IMR-90 (cell line): ENCODE results near the gene NR1H4. TPM values are rescaled to one million over a fixed set of nuclear protein-coding genes. Genes with fewer than 3 reads are reported as not detected.
A peak's percentile ranks its signal among the peaks of the same experiment; 100 is the strongest.

Source experiments
- ATAC-seq: fragments of 200-7000 bp; cut with Tn5 transposase; 2 replicates; pipeline ENCODE4 v1.9.1; 2020; ENCODE audit warnings: low read depth, mild to moderate bottlenecking, moderate library complexity
- BruUV-seq: library from RNA; stranded (reverse); fragments of 400-500 nt; replicated peaks from 2 replicates; lab custom pipeline; 2021; lab: Mats Ljungman, UMichigan
- CTCF ChIA-PET: fragments of 300-600 bp; formaldehyde crosslinking; extraction: SDS; loops from one replicate; lab custom pipeline; 2021; ENCODE audit warnings: antibody characterized with exemption; lab: Yijun Ruan, JAX
- POLR2A ChIA-PET: fragments of 300-600 bp; sonication (Branson Sonifier 250); formaldehyde crosslinking; loops from one replicate; lab custom pipeline; 2022; ENCODE audit warnings: antibody characterized with exemption; ENCODE audit not compliant: unreplicated experiment; lab: Charles Lee
- DNase-seq: peaks from one replicate; pipeline ENCODE4 v3.0.0; 2013
- H2AFZ ChIP-seq: replicated peaks from 2 replicates; pipeline ENCODE3; 2013; ENCODE audit warnings: low read length, mild to moderate bottlenecking; ENCODE audit not compliant: poor library complexity
- H2AK5ac ChIP-seq: 2 replicates; pipeline ENCODE4 v1.6.1; 2013; ENCODE audit warnings: low read depth, low read length, inconsistent platforms
- H2AK9ac ChIP-seq: replicated peaks from 2 replicates; pipeline ENCODE3; 2013; ENCODE audit warnings: mild to moderate bottlenecking, low read depth, low read length, moderate library complexity; ENCODE audit not compliant: poor library complexity
- H2BK120ac ChIP-seq: 2 replicates; pipeline ENCODE4 v1.6.1; 2013; ENCODE audit warnings: low read depth, low read length, inconsistent platforms
- H2BK15ac ChIP-seq: 3 replicates; pipeline ENCODE4 v1.6.1; 2013; ENCODE audit warnings: low read depth, low read length, inconsistent platforms
- H2BK20ac ChIP-seq: 2 replicates; pipeline ENCODE4 v1.6.1; 2013; ENCODE audit warnings: low read depth, mild to moderate bottlenecking, inconsistent platforms, low read length, moderate library complexity
- H2BK5ac ChIP-seq: 2 replicates; pipeline ENCODE4 v1.6.1; 2013; ENCODE audit warnings: mild to moderate bottlenecking, low read depth, low read length, inconsistent platforms; ENCODE audit not compliant: poor library complexity, severe bottlenecking
- H3K14ac ChIP-seq: replicated peaks from 2 replicates; pipeline ENCODE4 v1.6.1; 2013; ENCODE audit warnings: low read depth, low read length, inconsistent platforms
- H3K18ac ChIP-seq: 2 replicates; pipeline ENCODE4 v1.6.1; 2013; ENCODE audit warnings: low read depth, low read length, control low read depth
- H3K23ac ChIP-seq: 2 replicates; pipeline ENCODE4 v1.6.1; 2013; ENCODE audit warnings: low read depth, low read length, inconsistent platforms
- H3K27ac ChIP-seq: 2 replicates; pipeline ENCODE4 v1.5.1; 2013; ENCODE audit warnings: mild to moderate bottlenecking, control low read depth, low read length; ENCODE audit not compliant: insufficient read depth
- H3K27me3 ChIP-seq: 2 replicates; pipeline ENCODE4 v1.6.1; 2013; ENCODE audit warnings: low read length; ENCODE audit not compliant: control insufficient read depth, insufficient read depth
- H3K36me3 ChIP-seq: 2 replicates; pipeline ENCODE4 v1.6.1; 2013; ENCODE audit warnings: low read length, mixed read lengths; ENCODE audit not compliant: control insufficient read depth, insufficient read depth
- H3K4ac ChIP-seq: 2 replicates; pipeline ENCODE4 v1.6.1; 2013; ENCODE audit warnings: low read depth, low read length, inconsistent platforms
- H3K4me1 ChIP-seq: 2 replicates; pipeline ENCODE4 v1.6.1; 2013; ENCODE audit warnings: low read length, mixed read lengths; ENCODE audit not compliant: control insufficient read depth, insufficient read depth
- H3K4me2 ChIP-seq: 2 replicates; pipeline ENCODE4 v1.6.1; 2013; ENCODE audit warnings: low read depth, mild to moderate bottlenecking, control low read depth, low read length, moderate library complexity
- H3K4me3 ChIP-seq: 2 replicates; pipeline ENCODE4 v1.5.1; 2013; ENCODE audit warnings: low read depth, mild to moderate bottlenecking, control low read depth, low read length, moderate library complexity; ENCODE audit not compliant: insufficient read depth
- H3K56ac ChIP-seq: 2 replicates; pipeline ENCODE4 v1.6.1; 2013; ENCODE audit warnings: low read length, inconsistent platforms; ENCODE audit not compliant: insufficient read depth; ENCODE audit errors: extremely low read depth
- H3K79me1 ChIP-seq, 2 experiments: 2 replicates each; pipeline ENCODE4 v1.6.1; 2013; ENCODE audit warnings: low read length in 2 of 2, inconsistent platforms in 1 of 2, low read depth in 1 of 2
- H3K9ac ChIP-seq: 2 replicates; pipeline ENCODE4 v1.6.1; 2013; ENCODE audit warnings: low read depth, low read length, control low read depth
- H3K9me1 ChIP-seq: 2 replicates; pipeline ENCODE4 v1.6.1; 2013; ENCODE audit warnings: low read length, inconsistent platforms; ENCODE audit not compliant: insufficient read depth
- H3K9me3 ChIP-seq: 2 replicates; pipeline ENCODE4 v1.6.1; 2013; ENCODE audit warnings: low read length; ENCODE audit not compliant: control insufficient read depth, insufficient read depth
- H4K20me1 ChIP-seq: 2 replicates; pipeline ENCODE4 v1.6.1; 2013; ENCODE audit warnings: low read length, inconsistent platforms; ENCODE audit not compliant: insufficient read depth
- H4K5ac ChIP-seq: 2 replicates; pipeline ENCODE4 v1.6.1; 2013; ENCODE audit warnings: mild to moderate bottlenecking, low read depth, low read length, control low read depth
- H4K8ac ChIP-seq, 2 experiments: 2 replicates each; pipeline ENCODE4 v1.6.1; 2013; ENCODE audit warnings: low read depth in 2 of 2, low read length in 2 of 2, control low read depth in 1 of 2, inconsistent platforms in 1 of 2
- H4K91ac ChIP-seq: 2 replicates; pipeline ENCODE4 v1.6.1; 2013; ENCODE audit warnings: low read depth, low read length, inconsistent platforms; ENCODE audit not compliant: insufficient read depth
- CEBPB ChIP-seq: IDR thresholded peaks from 2 replicates; pipeline ENCODE4 v1.6.1; 2012; ENCODE audit warnings: low read depth, low read length, improper control_type of control experiment
- CTCF ChIP-seq: conservative IDR thresholded peaks from 2 replicates; pipeline ENCODE4 v1.5.1; 2012; ENCODE audit warnings: mild to moderate bottlenecking, low read depth, low read length, improper control_type of control experiment
- ELK1 ChIP-seq: fragments of 150-350 bp; IDR thresholded peaks from 2 replicates; pipeline ENCODE4 v1.6.1; 2016; ENCODE audit warnings: low read depth, mild to moderate bottlenecking, low read length, moderate library complexity, borderline replicate concordance
- WGBS, 2 experiments: methylation state at CpG; one replicate each; pipeline versions ENCODE4 v1.1.5 to v1.1.7; 2013; ENCODE audit warnings: missing lambda C conversion rate in 2 of 2; ENCODE audit not compliant: insufficient read length in 1 of 2; ENCODE audit errors: extremely low coverage in 2 of 2; 5-methylcytosine and 5-hydroxymethylcytosine counted together
- dilution Hi-C: fragments of 300-500 bp; cut with HindIII; formaldehyde crosslinking; loops from one replicate; pipeline ENCODE4 v1.14.3; 2018; ENCODE audit warnings: low sequenced_read_pairs; ENCODE audit not compliant: unreplicated experiment
- in situ Hi-C: fragments of 300-500 bp; cut with MboI; formaldehyde crosslinking; loops from 3 replicates; pipeline ENCODE4 v1.14.3; 2019; ENCODE audit warnings: low sequenced_read_pairs, inconsistent platforms, mixed read lengths
- intact Hi-C: fragments of 100-400 bp; cut with micrococcal nuclease; formaldehyde crosslinking; loops from 2 replicates; pipeline ENCODE4 v1.10.0; 2022
- polyA plus RNA-seq, 3 experiments: library from polyadenylated mRNA; depleted of rRNA; stranded (reverse); fragments of >200 nt; gene quantifications; 2 replicates each; pipeline ENCODE4 v1.2.3, GENCODE V29; 2012; ENCODE audit warnings: low replicate concordance in 1 of 3
- total RNA-seq: library from RNA; depleted of rRNA; stranded (reverse); fragments of >200 nt; gene quantifications from 2 replicates; pipeline ENCODE4 v1.2.3, GENCODE V29; 2012

The NR1H4 gene
- total and polyA plus RNA-seq, 2 of the 4 experiments (the other 2 are of a cell fraction), result not detected

- no TSS peak for BruUV-seq
- Histone ChIP-seq H3K9ac (no peak overlapping the region), H3K79me1 (no peaks in the 10 kb centered on the region), H2BK15ac (no peak overlapping the region), H3K9me3 (no peaks in the 10 kb centered on the region), H2BK20ac (no peak overlapping the region), H2BK120ac (no peak overlapping the region), H3K27ac (no peak overlapping the region), H4K91ac (no peak overlapping the region), H3K23ac (no peak overlapping the region), H3K4me1 (no peaks in the 10 kb centered on the region), H4K8ac (no peak overlapping the region), H3K14ac (no peak overlapping the region), H3K27me3 (no peaks in the 10 kb centered on the region), H3K36me3 (no peaks in the 10 kb centered on the region), H3K56ac (no peak overlapping the region), H3K9me1 (no peaks in the 10 kb centered on the region), H2AK5ac (no peak overlapping the region), H3K18ac (no peak overlapping the region), H2AFZ (no peak overlapping the region), H3K4me2 (no peak overlapping the region), H2BK5ac (no peak overlapping the region), H3K4ac (no peak overlapping the region), H3K4me3 (no peak overlapping the region), H4K20me1 (no peaks in the 10 kb centered on the region), H2AK9ac (no peak overlapping the region), H4K5ac (no peak overlapping the region)
- WGBS, 2 experiments, result 57% methylated on average over 1 of the region's 3 CpGs; no CpG with 5 or more reads in 1 of the 2 experiments
- TF ChIP-seq CTCF (no peak), CEBPB (peak; percentile 52; the same call in 1 of the 2 replicates), ELK1 (no peak)
- in situ Hi-C loops (no loop called here), dilution Hi-C loops (no loop called here), intact Hi-C loops (no loop called here)
- POLR2A ChIA-PET, result interaction anchor here (0.7 kb wide), 1 partner anchor 138 kb away, joined by 3 read pairs; no protein-coding TSS in a partner anchor
- DNase-seq, result no peak
- no peak for ATAC-seq
- CTCF ChIA-PET, result no interaction called here
These were observed 17.8 kb upstream of the NR1H4 start for GRCh38 chr12:100455896-100456295.
